HEK293T (cell line): ENCODE results near the gene BMP6.

Experiments
- BHLHE40 ChIP-seq: fragments of 450-650 bp; IDR thresholded peaks from 2 replicates; pipeline ENCODE4 v1.6.1; 2016; ENCODE audit warnings: mild to moderate bottlenecking, moderate library complexity, borderline replicate concordance
- FOXK2 ChIP-seq: fragments of 450-650 bp; IDR thresholded peaks from 2 replicates; pipeline ENCODE4 v1.6.1; 2016; ENCODE audit warnings: mild to moderate bottlenecking
- HDGF ChIP-seq: fragments of 450-650 bp; IDR thresholded peaks from 2 replicates; pipeline ENCODE4 v1.6.1; 2017; ENCODE audit warnings: antibody characterized with exemption, borderline replicate concordance
- SP1 ChIP-seq: fragments of 450-650 bp; IDR thresholded peaks from 2 replicates; pipeline ENCODE4 v1.6.1; 2017
- TARDBP ChIP-seq: fragments of 450-650 bp; IDR thresholded peaks from 2 replicates; pipeline ENCODE4 v1.6.1; 2016
- ZNF384 ChIP-seq: fragments of 450-650 bp; IDR thresholded peaks from 2 replicates; pipeline ENCODE4 v1.6.1; 2016

- TF ChIP-seq HDGF (no peak), FOXK2 (no peak), TARDBP (no peak), ZNF384 (no peak), SP1 (no peak), BHLHE40 (no peak)
These were observed 174.0 kb downstream of the BMP6 start for GRCh38 chr6:7899889-7900213.
